GM23338 (cell line): ENCODE data around the gene ZNF763. TPM values are rescaled to one million over a fixed set of nuclear protein-coding genes. Genes with fewer than 3 reads are reported as not detected.
"Not testable (repeated sequence)": the region's sequence is repeated elsewhere in the genome, so short reads cannot be mapped to it uniquely, and the experiment has no call there.

Source experiments
- ATAC-seq: fragments of 200-7000 bp; cut with Tn5 transposase; 3 replicates; pipeline ENCODE4 v1.9.1; 2020
- DNase-seq: peaks from one replicate; pipeline ENCODE4 v3.0.0-alpha.2; 2015; ENCODE audit warnings: low spot score
- H2AFZ ChIP-seq: fragments of 200-600 bp; sonication (generic); 2 replicates; pipeline ENCODE4 v1.8.0; 2016; ENCODE audit warnings: antibody characterized with exemption, mild to moderate bottlenecking, moderate library complexity
- H3F3A ChIP-seq: fragments of 200-600 bp; sonication (generic); replicated peaks from 2 replicates; pipeline ENCODE4 v1.8.0; 2017; ENCODE audit warnings: antibody characterized with exemption, mixed run types, low read depth
- H3K27ac ChIP-seq: fragments of 200-600 bp; sonication (generic); 2 replicates; pipeline ENCODE4 v1.6.1; 2016; ENCODE audit warnings: low read depth
- H3K27me3 ChIP-seq: fragments of 200-600 bp; sonication (generic); 2 replicates; pipeline ENCODE4 v1.8.0; 2016; ENCODE audit warnings: mild to moderate bottlenecking, mixed run types, moderate library complexity; ENCODE audit not compliant: insufficient read depth
- H3K36me3 ChIP-seq: fragments of 200-600 bp; sonication (generic); 2 replicates; pipeline ENCODE4 v1.8.0; 2016; ENCODE audit warnings: mild to moderate bottlenecking; ENCODE audit not compliant: insufficient read depth
- H3K4me1 ChIP-seq: fragments of 200-600 bp; sonication (generic); 2 replicates; pipeline ENCODE4 v1.8.0; 2016; ENCODE audit warnings: mild to moderate bottlenecking, moderate library complexity; ENCODE audit not compliant: insufficient read depth
- H3K4me2 ChIP-seq: fragments of 200-600 bp; sonication (generic); 2 replicates; pipeline ENCODE4 v1.7.1; 2017; ENCODE audit warnings: mixed run types
- H3K4me3 ChIP-seq: fragments of 200-600 bp; sonication (generic); 2 replicates; pipeline ENCODE4 v1.6.1; 2016; ENCODE audit warnings: mixed run types
- H3K79me2 ChIP-seq: fragments of 200-600 bp; sonication (generic); replicated peaks from 2 replicates; pipeline ENCODE4 v1.8.0; 2017; ENCODE audit warnings: mild to moderate bottlenecking; ENCODE audit not compliant: insufficient read depth
- H3K9me2 ChIP-seq: fragments of 200-600 bp; sonication (generic); 2 replicates; pipeline ENCODE4 v1.8.0; 2017; ENCODE audit not compliant: insufficient read depth
- H4K20me1 ChIP-seq: fragments of 200-600 bp; sonication (generic); replicated peaks from 2 replicates; pipeline ENCODE4 v1.8.0; 2017; ENCODE audit warnings: mild to moderate bottlenecking; ENCODE audit not compliant: insufficient read depth
- H3K27ac Mint-ChIP-seq: 2 replicates; pipeline ENCODE4 v1.8.0; 2020; ENCODE audit warnings: inconsistent platforms, mild to moderate bottlenecking, moderate library complexity, mixed read lengths
- H3K27me3 Mint-ChIP-seq: 3 replicates; pipeline ENCODE4 v1.8.0; 2022; ENCODE audit warnings: low read depth, mild to moderate bottlenecking, moderate library complexity, mixed read lengths, inconsistent platforms; ENCODE audit not compliant: insufficient read depth, poor library complexity
- H3K36me3 Mint-ChIP-seq: 3 replicates; pipeline ENCODE4 v1.8.0; 2021; ENCODE audit warnings: low read depth, mild to moderate bottlenecking, inconsistent platforms, moderate library complexity, mixed read lengths
- H3K4me1 Mint-ChIP-seq: 3 replicates; pipeline ENCODE4 v1.8.0; 2020; ENCODE audit warnings: mild to moderate bottlenecking, inconsistent platforms, mixed read lengths
- H3K4me3 Mint-ChIP-seq: 3 replicates; pipeline ENCODE4 v1.8.0; 2021; ENCODE audit warnings: moderate library complexity, mild to moderate bottlenecking, inconsistent platforms, mixed read lengths
- H3K9me3 Mint-ChIP-seq: 3 replicates; pipeline ENCODE4 v1.8.0; 2020; ENCODE audit warnings: moderate library complexity, mild to moderate bottlenecking, inconsistent platforms, mixed read lengths
- CREB1 ChIP-seq: fragments of 250-450 bp; sonication (Bioruptor Pico); IDR thresholded peaks from 2 replicates; pipeline ENCODE4 v1.5.0; 2020; ENCODE audit warnings: low read depth, mild to moderate bottlenecking, moderate library complexity
- CTCF ChIP-seq, 2 experiments: fragments of 200-600 bp in 1 of 2; sonication (generic) in 1 of 2; conservative IDR thresholded peaks; 2 replicates each; pipeline versions ENCODE4 v1.5.1 to v1.6.1; 2016 to 2017; ENCODE audit warnings: antibody characterized with exemption in 2 of 2, low read depth in 2 of 2, mild to moderate bottlenecking in 2 of 2, moderate library complexity in 1 of 2
- ETS1 ChIP-seq: IDR thresholded peaks from 2 replicates; pipeline ENCODE4 v1.6.1; 2016; ENCODE audit warnings: antibody characterized with exemption
- EZH2 ChIP-seq: fragments of 200-600 bp; sonication (generic); IDR thresholded peaks from one replicate; pipeline ENCODE4 v1.8.0; 2017; ENCODE audit warnings: antibody characterized with exemption, mild to moderate bottlenecking, low read depth; ENCODE audit not compliant: unreplicated experiment
- EZH2phosphoT487 ChIP-seq: fragments of 200-600 bp; sonication (generic); IDR thresholded peaks from one replicate; pipeline ENCODE4 v1.8.1; 2018; ENCODE audit warnings: antibody characterized with exemption; ENCODE audit not compliant: unreplicated experiment
- JUNB ChIP-seq: IDR thresholded peaks from one replicate; pipeline ENCODE4 v1.6.1; 2016; ENCODE audit warnings: antibody characterized with exemption; ENCODE audit not compliant: unreplicated experiment
- NANOG ChIP-seq: IDR thresholded peaks from 2 replicates; pipeline ENCODE4 v1.6.1; 2016; ENCODE audit warnings: antibody characterized with exemption, borderline replicate concordance
- POLR2AphosphoS5 ChIP-seq: IDR thresholded peaks from 2 replicates; pipeline ENCODE4 v1.6.1; 2016; ENCODE audit warnings: antibody characterized with exemption, low read depth
- REST ChIP-seq: IDR thresholded peaks from one replicate; pipeline ENCODE4 v1.6.1; 2018; ENCODE audit warnings: antibody characterized with exemption; ENCODE audit not compliant: unreplicated experiment
- STAT1 ChIP-seq: IDR thresholded peaks from one replicate; pipeline ENCODE4 v1.6.1; 2016; ENCODE audit warnings: antibody characterized with exemption; ENCODE audit not compliant: unreplicated experiment
- ZNF114 ChIP-seq: fragments of 250-450 bp; sonication (Bioruptor Pico); IDR thresholded peaks from 2 replicates; pipeline ENCODE4 v1.5.0; 2020; ENCODE audit warnings: mild to moderate bottlenecking, moderate library complexity
- ZNF331 ChIP-seq: fragments of 250-450 bp; sonication (Bioruptor Pico); IDR thresholded peaks from 2 replicates; pipeline ENCODE4 v1.5.0; 2020; ENCODE audit warnings: low read depth, mild to moderate bottlenecking, moderate library complexity
- polyA plus RNA-seq: library from polyadenylated mRNA; unstranded; fragments of >200 nt; fragmentation: Nextera tagmentation; extraction: Ambion mirVana; gene quantifications from 2 replicates; pipeline ENCODE4 v1.2.1, GENCODE V29; 2016
- total RNA-seq: library from RNA; depleted of rRNA; stranded (reverse); fragments of >200 nt; shearing (Covaris generic); gene quantifications from 2 replicates; pipeline ENCODE4 v1.2.3, GENCODE V29; 2014

ZNF763 gene
- total and polyA plus RNA-seq, 2 experiments from 2014 or later, result 0.61 to 0.87 TPM

- peaks cover 3% of the 10 kb centered on the region for H3K27me3 Mint-ChIP-seq
- peaks cover 8% of the 10 kb centered on the region for H3K4me1 ChIP-seq
- H3K4me2 ChIP-seq, result peak overlapping the region; percentile 31; the same call in 1 of the 2 replicates
- peaks cover 57% of the 10 kb centered on the region for H3K79me2 ChIP-seq
- H4K20me1 ChIP-seq, result peaks cover 41% of the 10 kb centered on the region
- peaks cover 6% of the 10 kb centered on the region; the same call in 1 of the 2 replicates for H3K36me3 ChIP-seq
- H3K36me3 Mint-ChIP-seq, result peaks cover 32% of the 10 kb centered on the region
- H3K27ac ChIP-seq, result no peak overlapping the region
- H3K27me3 ChIP-seq, result no peaks in the 10 kb centered on the region
- DNase-seq, result no peak
- no peaks in the 10 kb centered on the region for H3K9me2 ChIP-seq
- H3K4me3 ChIP-seq, result peak overlapping the region; percentile 96
- TF ChIP-seq JUNB, result no peak
- no peak for TF ChIP-seq CREB1 (CRISPR knock-in tag)
- no peak for TF ChIP-seq NANOG
- TF ChIP-seq ETS1, result no peak
- no peak for TF ChIP-seq STAT1
- TF ChIP-seq CTCF (conservative IDR thresholded peaks at IDR 0.05; ENCODE audit: low read depth in 2 of 2), result no peak
- no peak for TF ChIP-seq POLR2AphosphoS5
- no peak for TF ChIP-seq ZNF331 (CRISPR knock-in tag)
- no peak for TF ChIP-seq REST
- TF ChIP-seq ZNF114 (CRISPR knock-in tag), result no peak
- TF ChIP-seq EZH2phosphoT487, result no peak
- TF ChIP-seq EZH2, result no peak
- no peak for ATAC-seq
- H3K9me3 Mint-ChIP-seq, result peaks cover 91% of the 10 kb centered on the region
- no peak overlapping the region for H3K4me3 Mint-ChIP-seq
- no peak overlapping the region for H3K27ac Mint-ChIP-seq
- H2AFZ ChIP-seq, result no peak overlapping the region
- H3K4me1 Mint-ChIP-seq, result no peaks in the 10 kb centered on the region
- no peaks in the 10 kb centered on the region for H3F3A ChIP-seq
Observed at GRCh38 chr19:11989112-11989456, 24.2 kb downstream of the ZNF763 start.

- H3K4me3 ChIP-seq, H3K9me2 ChIP-seq, H3K4me1 ChIP-seq, DNase-seq, ATAC-seq, H2AFZ ChIP-seq, H3F3A ChIP-seq, H3K4me1 Mint-ChIP-seq, H3K27ac Mint-ChIP-seq, H3K4me3 Mint-ChIP-seq, H3K36me3 ChIP-seq, H3K27ac ChIP-seq, H3K4me2 ChIP-seq, H3K27me3 Mint-ChIP-seq, H3K27me3 ChIP-seq: not testable (repeated sequence)
- Mint-ChIP-seq H3K9me3 (peaks cover 91% of the 10 kb centered on the region), H3K36me3 (peaks cover 35% of the 10 kb centered on the region)
- Histone ChIP-seq H4K20me1 (peaks cover 57% of the 10 kb centered on the region), H3K79me2 (peaks cover 84% of the 10 kb centered on the region)
Observed at GRCh38 chr19:11991921-11992320, 27.1 kb downstream of the ZNF763 start.
